Prostate gland (tissue), 2 donors: Measurements from ENCODE around the gene TMX3.

ENCODE experiments used
- POLR2A ChIP-seq: fragments of 450-650 bp; IDR thresholded peaks from one replicate; pipeline ENCODE4 v1.6.1; 2016; ENCODE audit warnings: antibody characterized with exemption, mild to moderate bottlenecking
- TF ChIP-seq, protein P1 (sequence below), 4 experiments: fragments of 200-600 bp in 2 of 4; fragments of 450-650 bp in 2 of 4; sonication (generic) in 2 of 4; IDR thresholded peaks; 1 replicate in 3 of 4; 2 replicates in 1 of 4; pipeline ENCODE4 v1.5.1; 2016 to 2019; ENCODE audit warnings: antibody characterized with exemption in 4 of 4, mild to moderate bottlenecking in 2 of 4, moderate library complexity in 2 of 4

GRCh38 chr18:68707646-68708045, 7.3 kb downstream of the TMX3 start:
- no peak for TF ChIP-seq POLR2A
- TF ChIP-seq, protein P1, sequence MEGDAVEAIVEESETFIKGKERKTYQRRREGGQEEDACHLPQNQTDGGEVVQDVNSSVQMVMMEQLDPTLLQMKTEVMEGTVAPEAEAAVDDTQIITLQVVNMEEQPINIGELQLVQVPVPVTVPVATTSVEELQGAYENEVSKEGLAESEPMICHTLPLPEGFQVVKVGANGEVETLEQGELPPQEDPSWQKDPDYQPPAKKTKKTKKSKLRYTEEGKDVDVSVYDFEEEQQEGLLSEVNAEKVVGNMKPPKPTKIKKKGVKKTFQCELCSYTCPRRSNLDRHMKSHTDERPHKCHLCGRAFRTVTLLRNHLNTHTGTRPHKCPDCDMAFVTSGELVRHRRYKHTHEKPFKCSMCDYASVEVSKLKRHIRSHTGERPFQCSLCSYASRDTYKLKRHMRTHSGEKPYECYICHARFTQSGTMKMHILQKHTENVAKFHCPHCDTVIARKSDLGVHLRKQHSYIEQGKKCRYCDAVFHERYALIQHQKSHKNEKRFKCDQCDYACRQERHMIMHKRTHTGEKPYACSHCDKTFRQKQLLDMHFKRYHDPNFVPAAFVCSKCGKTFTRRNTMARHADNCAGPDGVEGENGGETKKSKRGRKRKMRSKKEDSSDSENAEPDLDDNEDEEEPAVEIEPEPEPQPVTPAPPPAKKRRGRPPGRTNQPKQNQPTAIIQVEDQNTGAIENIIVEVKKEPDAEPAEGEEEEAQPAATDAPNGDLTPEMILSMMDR (IDR thresholded peaks at IDR 0.05), result no peak
